Hematopoietic multipotent progenitor cell treated with erythropoietin and hydrocortisone succinate and interleukin-3 and kit ligand, for 15 days (in vitro differentiated cells): ENCODE data around the gene KRT20.

ENCODE experiments used
- DNase-seq: peaks from one replicate; pipeline ENCODE4 v3.0.0-alpha.2; 2015; ENCODE audit warnings: low spot score

Gene KRT20

DNA sequence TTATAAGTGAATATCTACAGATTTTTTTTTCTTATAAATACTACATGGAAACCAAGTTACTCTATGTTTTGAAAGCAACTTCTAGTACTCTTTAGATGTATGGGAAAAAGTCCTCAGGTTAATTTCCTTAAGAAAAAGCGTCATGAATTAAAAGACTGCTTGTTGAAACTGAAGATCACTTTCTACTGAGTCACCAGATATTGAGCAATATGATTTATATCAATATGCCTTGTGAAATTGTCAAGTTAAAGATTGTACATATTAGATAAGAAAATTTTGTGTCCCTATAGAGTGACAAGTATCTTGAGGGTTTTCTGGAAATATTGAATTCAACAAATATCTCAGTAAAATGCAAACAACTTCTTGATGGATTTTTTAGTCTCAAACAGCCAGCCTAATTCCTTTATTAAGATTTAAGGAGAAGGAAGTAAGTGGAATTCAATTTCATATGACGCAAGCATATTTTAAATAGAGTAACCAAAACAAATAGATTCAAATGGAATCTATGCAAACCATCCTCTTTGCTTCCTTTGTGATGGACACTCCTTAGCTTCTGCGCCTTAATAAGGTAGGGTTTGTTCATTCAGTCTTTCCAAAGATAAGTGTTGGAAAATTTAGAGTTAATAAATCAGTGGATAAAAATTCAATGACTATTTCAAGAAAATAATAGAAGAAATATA lies 34.6 kb downstream of the KRT20 start:
- no peak for DNase-seq

GRCh38 chr17:40849723-40850122 lies 35.3 kb downstream of the KRT20 start:
- no peak for DNase-seq

DNA sequence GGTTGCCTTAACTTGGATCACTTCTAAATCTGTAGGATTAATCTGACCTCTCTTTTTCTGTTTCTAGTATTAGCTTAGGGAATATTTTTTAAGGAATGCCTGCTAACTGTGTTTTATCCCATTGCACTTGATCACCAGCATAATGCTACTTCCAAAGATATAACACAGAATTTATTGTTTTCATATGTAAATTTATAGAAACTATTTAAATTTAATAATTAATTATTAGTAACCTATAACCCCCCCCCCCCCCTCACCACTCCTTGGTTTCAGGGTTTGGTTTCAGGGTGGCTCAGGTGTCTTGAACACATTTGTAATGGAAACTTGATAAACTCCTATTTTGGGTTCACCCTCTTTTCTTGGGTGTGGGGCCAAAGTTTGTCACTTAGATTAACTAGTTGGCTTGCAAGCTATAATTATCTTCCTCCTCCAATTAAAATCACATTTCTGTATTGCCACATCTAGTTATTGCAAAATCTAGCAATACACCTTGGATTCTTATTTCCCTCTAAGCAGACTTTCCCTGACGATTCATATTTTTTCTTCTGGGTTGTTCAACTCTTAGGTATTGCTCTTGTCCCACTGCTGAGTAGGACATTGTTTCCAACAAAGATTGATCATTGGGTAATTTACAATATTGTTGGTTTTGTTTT lies 36.3 kb downstream of the KRT20 start:
- no peak for DNase-seq

- no peak for DNase-seq
These were observed 38.4 kb downstream of the KRT20 start for GRCh38 chr17:40846515-40847144.

GRCh38 chr17:40844671-40845107 lies 40.4 kb downstream of the KRT20 start:
- no peak for DNase-seq

GRCh38 chr17:40843242-40843641 lies 41.8 kb downstream of the KRT20 start:
- no peak for DNase-seq

DNA sequence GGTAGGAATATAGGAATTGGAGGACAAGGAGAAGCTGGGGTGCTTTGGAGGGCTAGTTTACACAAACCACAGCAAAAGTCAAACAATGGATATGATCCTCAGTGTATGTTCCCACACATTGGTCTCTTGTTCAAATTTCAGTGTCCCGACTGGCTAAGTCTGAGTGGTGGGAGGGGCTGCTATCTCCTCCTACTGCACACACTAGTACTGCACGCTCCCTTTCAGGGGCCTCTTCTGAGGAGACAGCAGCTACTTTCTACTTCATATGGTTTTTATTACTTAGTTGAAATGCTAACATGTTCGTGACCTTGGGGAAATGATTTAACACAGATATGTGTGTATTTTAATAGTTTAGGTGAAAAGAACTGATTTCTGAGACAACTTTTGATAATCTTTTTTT lies 43.8 kb downstream of the KRT20 start:
- no peak for DNase-seq

GRCh38 chr17:40839194-40839593 lies 45.8 kb downstream of the KRT20 start:
- DNase-seq = no peak

GRCh38 chr17:40836020-40836419 lies 49.0 kb downstream of the KRT20 start:
- no peak for DNase-seq

GRCh38 chr17:40833882-40834281 lies 51.2 kb downstream of the KRT20 start:
- DNase-seq = no peak

DNA sequence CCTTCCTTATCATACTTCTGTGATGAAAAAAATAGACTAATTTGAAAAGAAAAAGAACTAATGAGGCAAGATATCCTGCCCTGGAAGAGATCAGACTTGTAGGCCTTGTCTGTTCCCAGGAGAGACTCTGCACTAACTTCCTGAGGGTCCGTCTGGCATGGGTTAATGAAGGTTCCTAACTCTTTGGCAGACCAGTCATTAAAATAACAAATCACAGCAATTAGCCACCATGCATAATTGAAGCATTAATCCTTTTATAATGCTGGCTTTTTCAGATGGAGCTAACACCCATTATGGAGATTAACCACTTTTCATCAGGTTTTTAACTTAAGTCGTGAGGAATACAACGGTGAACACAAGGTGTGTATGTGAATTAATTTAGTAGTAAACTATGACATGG lies 52.2 kb downstream of the KRT20 start:
- DNase-seq = no peak

GRCh38 chr17:40830085-40830776 lies 54.8 kb downstream of the KRT20 start:
- no peak for DNase-seq

- no peak for DNase-seq
These were observed 56.5 kb downstream of the KRT20 start for GRCh38 chr17:40828454-40829044.

DNA sequence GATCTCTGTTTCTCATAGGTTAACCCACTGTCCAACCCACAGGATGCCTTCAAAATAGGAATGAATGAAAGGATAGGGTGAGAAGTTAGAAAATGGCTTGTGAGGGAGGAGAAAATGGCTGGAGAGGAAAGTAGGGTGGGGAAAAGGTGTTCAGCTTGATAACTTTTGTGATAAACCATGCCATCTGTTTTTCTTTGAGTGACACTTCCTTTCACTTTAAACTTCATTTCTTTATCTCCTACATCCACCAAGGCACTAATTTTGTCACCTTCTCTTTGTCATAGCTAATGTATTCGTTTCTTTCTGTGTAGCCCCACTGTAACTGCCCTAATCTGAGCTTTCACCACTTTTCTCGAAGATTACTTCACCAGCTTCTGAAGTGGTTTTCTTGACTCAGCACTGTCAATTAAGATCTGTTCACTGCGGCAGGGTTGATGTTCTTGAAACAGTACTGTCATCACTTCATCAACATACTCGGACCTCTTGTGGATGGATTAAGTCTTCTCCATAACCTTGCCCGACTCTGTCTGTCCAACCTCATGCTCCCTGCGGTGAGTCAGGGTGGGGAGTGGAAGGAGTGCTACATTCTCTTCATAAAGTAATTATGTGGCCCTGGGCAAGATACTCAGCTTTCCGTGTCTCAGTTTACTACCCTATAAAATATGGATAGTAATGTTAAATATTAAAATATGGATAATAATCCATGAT lies 57.1 kb downstream of the KRT20 start:
- DNase-seq = no peak
